Adrenal gland (tissue), 12 donors: Measurements from ENCODE around the gene DNMBP. TPM values are rescaled to one million over a fixed set of nuclear protein-coding genes. Genes with fewer than 3 reads are reported as not detected.

Source experiments
- DNase-seq, 7 donors: peaks; one replicate each; pipeline ENCODE4 v3.0.0-alpha.2; 2019 to 2020
- H3K27ac ChIP-seq, 5 donors: fragments of 200-600 bp; sonication (generic) in 4 of 5; 1 replicate in 3 of 5; 2 replicates in 2 of 5; pipeline versions ENCODE4 v1.5.1 to v1.8.0; 2016 to 2020; ENCODE audit warnings: mild to moderate bottlenecking in 1 of 5
- H3K27me3 ChIP-seq: fragments of 200-600 bp; 2 replicates; pipeline ENCODE4 v1.8.0; 2021
- H3K36me3 ChIP-seq, 2 donors: fragments of 200-600 bp; replicated peaks in 1 of 2; 1 replicate in 1 of 2; 2 replicates in 1 of 2; pipeline versions ENCODE4 v1.5.1 to v1.8.0; 2018 to 2022
- H3K4me1 ChIP-seq, 2 donors: fragments of 200-600 bp; replicated peaks in 1 of 2; 1 replicate in 1 of 2; 2 replicates in 1 of 2; pipeline versions ENCODE4 v1.5.1 to v1.8.0; 2018 to 2021
- H3K4me3 ChIP-seq, 4 donors: fragments of 200-600 bp; sonication (generic) in 3 of 4; one replicate each; pipeline ENCODE4 v1.5.1; 2016 to 2018
- H3K9me3 ChIP-seq, 3 donors: fragments of 200-600 bp; sonication (generic) in 1 of 3; replicated peaks in 1 of 3; 1 replicate in 2 of 3; 2 replicates in 1 of 3; pipeline versions ENCODE4 v1.5.1 to v1.8.0; 2016 to 2021
- POLR2A ChIP-seq, 2 donors: fragments of 450-650 bp; IDR thresholded peaks; one replicate each; pipeline ENCODE4 v1.6.1; 2017; ENCODE audit warnings: antibody characterized with exemption in 2 of 2, mild to moderate bottlenecking in 2 of 2, moderate library complexity in 1 of 2
- WGBS, 4 donors: extraction: QIAGEN DNeasy Blood & Tissue Kit in 2 of 4; methylation state at CpG; one replicate each; pipeline versions ENCODE4 v1.1.5 to v1.1.7; 2013 to 2017; 5-methylcytosine and 5-hydroxymethylcytosine counted together
- intact Hi-C, 2 donors: fragments of 100-400 bp; cut with DNase I; formaldehyde crosslinking; loops; one replicate each; pipeline versions ENCODE4 v1.14.1 to v1.15.0; 2022 to 2023
- polyA plus RNA-seq, 3 donors: library from polyadenylated mRNA; stranded (reverse); fragments of 200-250 nt in 2 of 3; fragments of 350-450 nt in 1 of 3; fragmentation: Illumina TruSeq in 1 of 3; extraction: RNeasy Lipid Tissue Mini Kit (QIAGEN cat#74804) in 1 of 3; gene quantifications; one replicate each; pipeline ENCODE4 v1.2.3, GENCODE V29; 2013 to 2014
- total RNA-seq, 9 donors: library from RNA; depleted of rRNA in 4 of 9; stranded (reverse); fragments of >200 nt in 4 of 9; fragments of 120-200 nt in 1 of 9; fragmentation: NEBNext Ultra II Directional in 1 of 9; extraction: Animal tissue kit (Norgen Biotek cat#: 25700) in 1 of 9; gene quantifications; one replicate each; pipeline versions ENCODE4 v1.1.0 to v1.2.4, GENCODE V29; 2013 to 2023
- TF ChIP-seq, protein P1 (sequence below), 6 experiments: fragments of 450-650 bp in 4 of 6; fragments of 200-600 bp in 2 of 6; sonication (generic) in 1 of 6; IDR thresholded peaks; 1 replicate in 5 of 6; 2 replicates in 1 of 6; pipeline versions ENCODE4 v1.5.1 to v1.8.0; 2016 to 2021; ENCODE audit warnings: antibody characterized with exemption in 6 of 6, mild to moderate bottlenecking in 2 of 6, moderate library complexity in 1 of 6
- donor health status: healthy with polysubstance abuse.
- donor health status: Bipolar disorder and iron deficiency.
- donor health status: DM: yes; HTN: yes; CAD: no.
- donor health status: DM: no; HTN: no; CAD: no.
- donor health status: DM: no; HTN: no; CAD: no.
- donor health status: DM: yes; HTN: yes; CAD: no.

The DNMBP gene
- total and polyA plus RNA-seq, 12 donors = 5.7 to 17.9 (median 12.0) TPM

DNA sequence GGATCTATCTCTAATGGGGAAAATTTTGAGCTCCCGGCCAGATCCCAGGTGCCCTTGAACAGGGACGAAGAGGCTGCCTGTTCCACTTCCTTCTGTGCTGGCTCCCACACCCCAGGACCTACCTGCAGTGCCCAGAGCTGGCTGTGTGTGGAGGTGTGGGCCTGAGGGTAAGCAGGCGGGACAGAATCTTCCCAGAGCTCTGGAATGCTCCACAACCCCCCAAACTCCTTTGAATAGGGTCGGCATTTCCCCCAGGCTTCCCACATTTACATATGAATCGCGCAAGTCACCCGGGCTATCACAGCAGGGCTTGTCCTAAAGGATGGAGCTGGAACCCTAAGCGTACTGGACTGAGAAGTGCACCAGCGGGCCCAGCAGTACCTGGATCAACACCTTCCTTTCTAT, 95.9 kb downstream of the DNMBP start:
- H3K4me3 ChIP-seq = no peak overlapping the region
- no peaks in the 10 kb centered on the region for H3K27me3 ChIP-seq
- no peak overlapping the region for H3K27ac ChIP-seq
- TF ChIP-seq, protein P1, sequence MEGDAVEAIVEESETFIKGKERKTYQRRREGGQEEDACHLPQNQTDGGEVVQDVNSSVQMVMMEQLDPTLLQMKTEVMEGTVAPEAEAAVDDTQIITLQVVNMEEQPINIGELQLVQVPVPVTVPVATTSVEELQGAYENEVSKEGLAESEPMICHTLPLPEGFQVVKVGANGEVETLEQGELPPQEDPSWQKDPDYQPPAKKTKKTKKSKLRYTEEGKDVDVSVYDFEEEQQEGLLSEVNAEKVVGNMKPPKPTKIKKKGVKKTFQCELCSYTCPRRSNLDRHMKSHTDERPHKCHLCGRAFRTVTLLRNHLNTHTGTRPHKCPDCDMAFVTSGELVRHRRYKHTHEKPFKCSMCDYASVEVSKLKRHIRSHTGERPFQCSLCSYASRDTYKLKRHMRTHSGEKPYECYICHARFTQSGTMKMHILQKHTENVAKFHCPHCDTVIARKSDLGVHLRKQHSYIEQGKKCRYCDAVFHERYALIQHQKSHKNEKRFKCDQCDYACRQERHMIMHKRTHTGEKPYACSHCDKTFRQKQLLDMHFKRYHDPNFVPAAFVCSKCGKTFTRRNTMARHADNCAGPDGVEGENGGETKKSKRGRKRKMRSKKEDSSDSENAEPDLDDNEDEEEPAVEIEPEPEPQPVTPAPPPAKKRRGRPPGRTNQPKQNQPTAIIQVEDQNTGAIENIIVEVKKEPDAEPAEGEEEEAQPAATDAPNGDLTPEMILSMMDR (IDR thresholded peaks at IDR 0.05) = no peak
- no peak for TF ChIP-seq POLR2A (IDR thresholded peaks at IDR 0.05)
- H3K36me3 ChIP-seq = no peaks in the 10 kb centered on the region
- WGBS, 4 donors = 66 to 78% (median 74%) methylated on average over 7 to 9 of the region's 9 CpGs
- H3K9me3 ChIP-seq = no peaks in the 10 kb centered on the region
- H3K4me1 ChIP-seq = peaks cover 0 to 16% of the 10 kb centered on the region in 2 donors
- DNase-seq = no peak
- intact Hi-C loops = no loop called here

DNA sequence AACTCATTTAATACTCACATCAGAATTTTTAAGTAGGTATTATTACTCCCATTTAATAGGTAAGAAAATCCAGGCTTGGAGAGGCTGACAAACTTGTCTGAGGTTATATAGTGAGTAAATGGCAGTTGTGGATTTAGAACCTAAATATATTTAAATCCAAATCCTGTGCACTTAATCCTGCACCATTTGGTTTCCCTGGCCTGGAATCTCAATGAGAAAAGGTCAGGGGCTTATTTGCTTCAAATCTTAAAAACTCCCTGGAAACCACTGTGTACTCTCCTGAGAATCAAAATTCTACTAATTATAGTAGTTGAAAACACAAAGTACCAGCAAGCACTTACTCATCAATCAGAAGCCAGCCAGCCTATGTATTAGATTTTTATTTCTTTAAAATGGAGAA, 97.7 kb downstream of the DNMBP start:
- H3K4me3 ChIP-seq = no peak overlapping the region
- intact Hi-C loops = no loop called here
- H3K27ac ChIP-seq = no peak overlapping the region
- H3K4me1 ChIP-seq = no peaks in the 10 kb centered on the region
- H3K36me3 ChIP-seq = peaks cover 0 to 14% of the 10 kb centered on the region in 2 donors
- TF ChIP-seq POLR2A (IDR thresholded peaks at IDR 0.05) = no peak
- TF ChIP-seq, protein P1 (IDR thresholded peaks at IDR 0.05) = no peak
- no peaks in the 10 kb centered on the region for H3K9me3 ChIP-seq
- H3K27me3 ChIP-seq = no peaks in the 10 kb centered on the region
- no peak for DNase-seq

DNA sequence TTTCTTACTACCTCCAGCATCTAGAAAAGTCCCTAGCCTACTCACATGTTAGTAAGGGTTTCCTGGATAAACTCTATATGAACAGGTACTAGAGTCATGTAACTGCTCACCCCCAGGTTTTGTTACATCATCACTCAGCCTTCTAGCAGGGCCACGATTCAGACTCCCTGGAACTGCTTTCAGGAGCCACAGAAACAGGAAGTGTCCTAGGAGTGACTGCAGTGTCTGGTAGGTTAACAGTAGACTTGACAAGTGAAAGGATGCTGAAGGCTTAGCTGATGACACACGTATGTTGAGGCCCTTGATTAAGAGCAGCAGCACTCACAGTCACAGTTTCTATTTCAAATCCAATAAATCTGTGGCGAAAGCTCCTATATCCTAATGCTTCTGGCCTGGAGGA, 101.2 kb downstream of the DNMBP start:
- Histone ChIP-seq H3K27ac (no peak overlapping the region), H3K4me1 (peaks cover 0 to 3% of the 10 kb centered on the region in 2 donors), H3K9me3 (no peaks in the 10 kb centered on the region), H3K4me3 (no peak overlapping the region), H3K27me3 (no peaks in the 10 kb centered on the region), H3K36me3 (peaks cover 0 to 16% of the 10 kb centered on the region in 2 donors)
- 74 to 87% (median 84%) methylated on average over 3 of the region's 3 CpGs for WGBS, 4 donors
- no peak for TF ChIP-seq POLR2A (IDR thresholded peaks at IDR 0.05)
- TF ChIP-seq, protein P1 (IDR thresholded peaks at IDR 0.05) = no peak
- intact Hi-C loops = no loop called here
- DNase-seq = no peak

DNA sequence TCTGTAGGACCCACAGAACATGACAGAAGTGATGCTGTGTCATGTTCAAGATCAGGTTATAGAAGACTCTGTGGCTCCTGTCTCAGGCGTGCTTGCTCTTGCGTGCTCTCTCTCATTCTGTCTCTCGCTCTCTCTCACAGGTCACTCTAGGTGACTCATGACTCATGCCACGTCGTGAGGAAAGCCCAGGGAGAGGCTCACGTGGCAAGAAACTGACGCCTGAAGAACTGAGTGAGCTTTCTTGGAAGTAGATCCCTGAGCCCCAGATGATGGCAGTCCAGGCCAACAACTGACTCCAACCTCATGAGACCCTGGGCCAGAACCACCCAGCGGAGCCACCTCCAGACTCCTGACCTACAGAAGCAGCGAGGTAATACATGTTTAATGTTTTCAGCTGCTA, 103.3 kb downstream of the DNMBP start:
- peak; percentile 69 to 89 (median 83) for DNase-seq
- H3K27me3 ChIP-seq = no peaks in the 10 kb centered on the region
- no peaks in the 10 kb centered on the region for H3K9me3 ChIP-seq
- peaks cover 0 to 22% of the 10 kb centered on the region in 2 donors for H3K36me3 ChIP-seq
- peaks cover 0 to 3% of the 10 kb centered on the region in 2 donors for H3K4me1 ChIP-seq
- 42 to 87% (median 66%) methylated on average over 7 to 9 of the region's 9 CpGs for WGBS, 4 donors
- no peak for TF ChIP-seq POLR2A (IDR thresholded peaks at IDR 0.05)
- TF ChIP-seq, protein P1 (IDR thresholded peaks at IDR 0.05) = no peak
- intact Hi-C loops = no loop called here
- H3K4me3 ChIP-seq = no peak overlapping the region
- H3K27ac ChIP-seq = no peak overlapping the region
